K562 (cell line): Measurements from ENCODE around the gene FSTL3.

Experiments used
- CHD1 ChIP-seq: fragments of 200-600 bp; sonication (generic); IDR thresholded peaks from one replicate; pipeline ENCODE4 v1.6.1; 2012; ENCODE audit warnings: mild to moderate bottlenecking, moderate library complexity, low read length, inconsistent platforms
- CHD2 ChIP-seq: IDR thresholded peaks from 2 replicates; pipeline ENCODE4 v1.6.1; 2011; ENCODE audit warnings: low read depth, low read length
- CREM ChIP-seq: IDR thresholded peaks from 2 replicates; pipeline ENCODE4 v1.6.1; 2014; ENCODE audit warnings: antibody characterized with exemption, low read depth
- E2F5 ChIP-seq: sonication (generic); formaldehyde crosslinking; IDR thresholded peaks from 2 replicates; pipeline ENCODE4 v1.8.0; 2022; ENCODE audit warnings: mild to moderate bottlenecking, missing genetic modification reagents
- EP300 ChIP-seq: IDR thresholded peaks from 2 replicates; pipeline ENCODE4 v1.6.1; 2012; ENCODE audit warnings: low read length, improper control_type of control experiment
- MCM7 ChIP-seq, 2 experiments: fragments of 450-650 bp; IDR thresholded peaks; 2 replicates each; pipeline ENCODE4 v1.6.1; 2016 to 2018
- MLLT1 ChIP-seq, 2 experiments: fragments of 450-650 bp; IDR thresholded peaks; 2 replicates each; pipeline ENCODE4 v1.6.1; 2016
- POLR2A ChIP-seq: fragments of 450-650 bp; conservative IDR thresholded peaks from 2 replicates; pipeline ENCODE4 v1.6.1; 2016
- RFX1 ChIP-seq: fragments of 450-650 bp; IDR thresholded peaks from 2 replicates; pipeline ENCODE4 v1.6.1; 2016; ENCODE audit warnings: mild to moderate bottlenecking, moderate library complexity
- ZBTB1 ChIP-seq: sonication (generic); formaldehyde crosslinking; IDR thresholded peaks from 2 replicates; pipeline ENCODE4 v1.8.1; 2023; ENCODE audit warnings: missing genetic modification reagents, low read depth, mild to moderate bottlenecking, borderline replicate concordance
- ZKSCAN1 ChIP-seq: fragments of 150-350 bp; IDR thresholded peaks from 2 replicates; pipeline ENCODE4 v1.6.1; 2016; ENCODE audit warnings: low read depth, low read length
- ZNF274 ChIP-seq: IDR thresholded peaks from 2 replicates; pipeline ENCODE4 v1.6.1; 2011; ENCODE audit warnings: low read depth, mild to moderate bottlenecking, low read length, moderate library complexity, borderline replicate concordance
- ZNF780A ChIP-seq: fragments of 250-450 bp; sonication (Bioruptor Pico); IDR thresholded peaks from 2 replicates; pipeline ENCODE4 v1.5.0; 2021; ENCODE audit warnings: mild to moderate bottlenecking
- TF ChIP-seq, protein P1 (sequence below): fragments of 450-650 bp; IDR thresholded peaks from 2 replicates; pipeline ENCODE4 v1.6.1; 2016; ENCODE audit warnings: low read depth, mild to moderate bottlenecking, moderate library complexity

DNA sequence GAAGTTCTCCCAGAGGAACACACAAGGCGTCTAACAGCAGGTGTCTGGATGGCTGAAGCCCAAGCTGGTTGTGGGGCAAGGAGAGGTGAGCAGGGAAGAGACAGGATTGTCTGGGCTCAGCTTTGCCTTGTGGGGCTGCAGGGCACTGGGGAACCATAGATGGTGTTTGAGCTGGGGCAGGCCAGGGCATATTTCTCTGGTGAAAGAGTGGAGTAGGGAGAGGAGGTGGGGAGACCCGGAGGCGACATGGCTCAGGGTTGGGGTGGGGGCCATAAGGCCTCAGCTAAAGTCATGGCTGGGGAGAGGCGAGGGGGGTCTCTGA lies 27.1 kb downstream of the FSTL3 start:
- no peak for TF ChIP-seq ZBTB1
- TF ChIP-seq CREM, result no peak; the same call in 1 of the 2 replicates
- no peak for TF ChIP-seq ZNF780A
- TF ChIP-seq, protein P1, sequence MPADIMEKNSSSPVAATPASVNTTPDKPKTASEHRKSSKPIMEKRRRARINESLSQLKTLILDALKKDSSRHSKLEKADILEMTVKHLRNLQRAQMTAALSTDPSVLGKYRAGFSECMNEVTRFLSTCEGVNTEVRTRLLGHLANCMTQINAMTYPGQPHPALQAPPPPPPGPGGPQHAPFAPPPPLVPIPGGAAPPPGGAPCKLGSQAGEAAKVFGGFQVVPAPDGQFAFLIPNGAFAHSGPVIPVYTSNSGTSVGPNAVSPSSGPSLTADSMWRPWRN, result no peak
- TF ChIP-seq EP300, result no peak
- TF ChIP-seq CHD1, result no peak
- TF ChIP-seq RFX1, result no peak
- TF ChIP-seq CHD2, result no peak
- TF ChIP-seq POLR2A, result no peak; the same call in 1 of the 2 replicates
- TF ChIP-seq ZNF274, result no peak
- 0 out of 2 replicates have a peak, but pooled peaks have one; percentile 30 for TF ChIP-seq ZKSCAN1
- no peak for TF ChIP-seq MCM7 (IDR thresholded peaks at IDR 0.05)
- TF ChIP-seq E2F5 (CRISPR knock-in tag), result no peak
- TF ChIP-seq MLLT1 (IDR thresholded peaks at IDR 0.05), result 0 out of 4 replicates have a peak, but pooled peaks of 1 of the 2 experiments have one; percentile 15
